Large intestine (tissue), 3 donors: ENCODE measurements around the gene RRH. TPM values are rescaled to one million over a fixed set of nuclear protein-coding genes. Genes with fewer than 3 reads are reported as not detected.
"Not testable (repeated sequence)": the region's sequence is repeated elsewhere in the genome, so short reads cannot be mapped to it uniquely, and the experiment has no call there.

Experiments
- DNase-seq, 2 donors: peaks; one replicate each; pipeline versions ENCODE4 v3.0.0 to v3.0.0-alpha.2; 2013
- H3K27ac ChIP-seq: one replicate; pipeline ENCODE4 v1.5.1; 2013; ENCODE audit warnings: low read length
- H3K27me3 ChIP-seq: 2 replicates; pipeline ENCODE4 v1.6.1; 2013; ENCODE audit warnings: low read length; ENCODE audit not compliant: control insufficient read depth, insufficient read depth
- H3K36me3 ChIP-seq: 2 replicates; pipeline ENCODE4 v1.6.1; 2013; ENCODE audit warnings: low read length; ENCODE audit not compliant: control insufficient read depth, insufficient read depth
- H3K4me1 ChIP-seq: one replicate; pipeline ENCODE4 v1.6.1; 2013; ENCODE audit warnings: low read length; ENCODE audit not compliant: control insufficient read depth, insufficient read depth
- H3K4me3 ChIP-seq: one replicate; pipeline ENCODE4 v1.5.1; 2013; ENCODE audit warnings: low read length
- H3K9me3 ChIP-seq: one replicate; pipeline ENCODE4 v1.6.1; 2013; ENCODE audit warnings: mild to moderate bottlenecking, low read depth, low read length, moderate library complexity; ENCODE audit not compliant: control insufficient read depth
- WGBS: methylation state at CpG from one replicate; pipeline ENCODE4 v1.1.5; 2013; ENCODE audit warnings: low lambda C conversion rate; ENCODE audit not compliant: insufficient coverage; 5-methylcytosine and 5-hydroxymethylcytosine counted together
- polyA plus RNA-seq: library from polyadenylated mRNA; unstranded; fragments of 120-200 nt; gene quantifications from one replicate; pipeline ENCODE4 v1.2.1, GENCODE V29; 2013

RRH gene
- polyA plus RNA-seq, 1 donor: 0.28 TPM

- no peaks in the 10 kb centered on the region for H3K27me3 ChIP-seq
- no peaks in the 10 kb centered on the region for H3K9me3 ChIP-seq
- no peak for DNase-seq
- H3K27ac ChIP-seq: no peak overlapping the region
- no peaks in the 10 kb centered on the region for H3K36me3 ChIP-seq
- WGBS: no CpG with 5 or more reads among the region's 3 CpGs
- no peaks in the 10 kb centered on the region for H3K4me1 ChIP-seq
- no peak overlapping the region for H3K4me3 ChIP-seq
Measured at GRCh38 chr4:109836985-109837384, 9.2 kb downstream of the RRH start.

GRCh38 chr4:109846395-109847098 lies 18.8 kb downstream of the RRH start:
- peak in 1 of 2 donors; percentile 67 for DNase-seq
- peak overlapping the region; percentile 8 for H3K27ac ChIP-seq

DNA sequence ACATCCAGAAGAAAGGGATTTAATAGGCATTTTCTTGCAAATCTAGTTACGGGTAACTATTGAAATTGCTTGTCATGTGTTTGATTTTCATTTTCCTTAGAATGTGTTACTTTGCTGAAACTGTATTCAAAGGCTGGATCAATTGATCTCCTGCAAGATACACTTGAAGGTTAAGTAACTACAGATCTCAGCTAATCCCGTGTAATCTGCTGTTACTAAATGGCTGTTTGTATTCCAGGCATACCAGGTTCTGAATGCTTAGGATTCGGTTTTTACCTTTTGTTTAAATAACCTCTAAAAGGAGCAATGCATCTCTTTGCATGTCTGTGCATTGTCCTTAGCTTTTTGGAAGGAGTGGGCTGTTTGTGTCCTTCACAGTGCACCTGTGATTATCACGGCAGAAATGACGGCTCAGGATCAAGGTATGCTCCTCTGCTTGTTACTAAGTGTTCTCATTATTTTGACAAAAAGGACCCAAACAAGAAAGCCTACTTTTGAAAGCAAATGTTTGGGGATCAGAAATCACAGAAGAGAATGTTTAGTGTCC lies 20.2 kb downstream of the RRH start, which contains the start of gene LRIT3:
TSS of gene LRIT3 (plus strand) at position 212 of the 547 bp plus-strand sequence. CDS start at position 307, 95 bp downstream.
- Histone ChIP-seq H3K27me3 (no peaks in the 10 kb centered on the region), H3K4me1 (peaks cover 9% of the 10 kb centered on the region), H3K9me3 (no peaks in the 10 kb centered on the region), H3K36me3 (no peaks in the 10 kb centered on the region), H3K4me3 (no peak within 1 kb of the TSS), H3K27ac (no peak within 1 kb of the TSS)
- no peak for DNase-seq
- WGBS: 100% methylated on average over 1 of the region's 5 CpGs

More at GRCh38 chr4:109846395-109847098, 18.8 kb downstream of the RRH start:
- Histone ChIP-seq H3K36me3 (no peaks in the 10 kb centered on the region), H3K4me1 (peaks cover 9% of the 10 kb centered on the region), H3K27me3 (no peaks in the 10 kb centered on the region), H3K4me3 (no peak overlapping the region), H3K9me3 (no peaks in the 10 kb centered on the region)
- 10% methylated on average over 2 of the region's 6 CpGs for WGBS

- no peak overlapping the region for H3K4me3 ChIP-seq
- WGBS: no CpG with 5 or more reads among the region's 2 CpGs
- no peaks in the 10 kb centered on the region for H3K9me3 ChIP-seq
- H3K27me3 ChIP-seq: no peaks in the 10 kb centered on the region
- no peak for DNase-seq
- peaks cover 9% of the 10 kb centered on the region for H3K4me1 ChIP-seq
- H3K27ac ChIP-seq: no peak overlapping the region
- H3K36me3 ChIP-seq: no peaks in the 10 kb centered on the region
Measured at GRCh38 chr4:109848501-109848900, 20.7 kb downstream of the RRH start.

DNA sequence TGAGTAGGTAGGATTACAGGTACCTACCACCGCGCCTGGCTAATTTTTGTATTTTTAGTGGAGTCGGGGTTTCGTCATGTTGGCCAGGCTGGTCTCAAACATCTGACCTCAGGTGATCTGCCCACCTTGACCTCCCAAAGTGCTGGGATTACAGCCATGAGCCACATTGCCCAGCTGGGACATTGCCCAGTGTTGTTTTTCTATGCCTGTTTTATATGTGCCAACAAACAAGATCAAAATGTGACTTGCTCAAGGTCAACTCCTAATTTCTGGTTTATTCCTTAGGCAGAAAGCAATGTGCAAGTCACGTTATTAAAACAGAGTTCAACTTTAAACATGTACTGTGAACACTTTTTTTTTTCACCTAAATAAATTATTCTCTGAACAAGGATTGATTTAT lies 22.8 kb downstream of the RRH start:
- WGBS: 83% methylated on average over 1 of the region's 5 CpGs
- no peak for DNase-seq

DNA sequence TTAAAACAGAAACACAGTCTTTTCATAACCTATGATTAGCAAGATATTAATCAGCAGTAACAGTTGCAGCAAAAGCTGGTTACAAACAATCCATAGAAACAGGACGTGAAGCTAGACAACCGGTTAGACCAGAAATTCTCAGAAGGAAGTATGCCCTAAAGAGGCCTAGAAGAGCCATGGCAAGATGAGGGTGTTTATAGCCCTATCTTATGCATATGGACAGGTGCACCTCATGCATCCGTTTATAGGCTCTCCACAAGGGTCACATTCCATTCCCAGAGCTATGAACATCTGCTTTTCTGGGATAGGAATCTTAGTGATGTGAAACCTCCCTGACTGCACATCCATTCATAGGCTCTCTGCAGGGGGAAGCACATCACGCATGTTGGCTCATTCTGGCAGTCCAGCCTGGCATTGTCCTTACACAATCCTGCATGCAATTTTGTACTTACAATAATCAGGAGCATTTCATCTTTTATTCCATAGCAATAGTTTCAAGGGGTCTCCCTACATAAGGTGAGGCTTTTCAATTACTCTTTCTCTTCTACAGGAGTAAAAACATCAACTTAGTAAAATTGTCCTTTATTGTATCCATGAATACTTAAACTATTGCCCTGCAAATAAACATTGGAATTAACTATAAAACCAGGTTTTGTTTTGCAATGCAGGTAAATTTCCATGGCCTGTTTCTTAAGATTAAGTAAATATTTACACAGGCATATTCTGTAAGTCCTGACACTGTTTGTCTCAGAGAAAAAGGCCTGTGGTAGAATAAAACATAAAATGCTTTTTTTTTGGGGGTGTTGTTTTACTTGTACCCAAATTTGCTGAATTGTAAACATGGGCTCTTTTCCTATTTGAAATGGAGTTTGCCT lies 31.9 kb downstream of the RRH start:
- not testable (repeated sequence) for H3K27ac ChIP-seq, H3K4me1 ChIP-seq, H3K36me3 ChIP-seq, DNase-seq, H3K9me3 ChIP-seq, H3K27me3 ChIP-seq, H3K4me3 ChIP-seq
- no CpG with 5 or more reads among the region's 4 CpGs for WGBS

More for the DNA sequence above, 22.8 kb downstream of the RRH start:
- no peak overlapping the region for H3K27ac ChIP-seq
- H3K36me3 ChIP-seq: no peaks in the 10 kb centered on the region
- H3K9me3 ChIP-seq: no peaks in the 10 kb centered on the region
- H3K27me3 ChIP-seq: no peaks in the 10 kb centered on the region
- peaks cover 9% of the 10 kb centered on the region for H3K4me1 ChIP-seq
- H3K4me3 ChIP-seq: no peak overlapping the region

DNA sequence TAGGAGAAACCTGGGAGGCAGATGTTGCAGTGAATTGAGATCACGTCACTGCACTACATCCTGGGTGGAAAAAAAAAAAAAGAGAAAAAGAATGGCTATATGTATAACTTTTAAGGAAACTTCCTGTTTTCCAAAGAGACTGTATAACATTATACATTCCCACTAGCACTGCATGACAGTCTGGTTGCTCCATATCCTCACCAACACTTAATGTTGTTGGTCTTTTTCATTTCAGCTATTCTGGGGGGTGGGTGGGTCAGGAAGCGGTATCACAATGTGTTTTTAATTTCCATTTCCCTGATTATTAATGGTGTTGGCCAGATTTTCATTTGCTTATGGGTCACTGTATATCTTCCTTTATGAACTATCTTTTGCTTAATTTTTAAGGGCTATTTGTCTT lies 33.5 kb downstream of the RRH start:
- no peak for DNase-seq

DNA sequence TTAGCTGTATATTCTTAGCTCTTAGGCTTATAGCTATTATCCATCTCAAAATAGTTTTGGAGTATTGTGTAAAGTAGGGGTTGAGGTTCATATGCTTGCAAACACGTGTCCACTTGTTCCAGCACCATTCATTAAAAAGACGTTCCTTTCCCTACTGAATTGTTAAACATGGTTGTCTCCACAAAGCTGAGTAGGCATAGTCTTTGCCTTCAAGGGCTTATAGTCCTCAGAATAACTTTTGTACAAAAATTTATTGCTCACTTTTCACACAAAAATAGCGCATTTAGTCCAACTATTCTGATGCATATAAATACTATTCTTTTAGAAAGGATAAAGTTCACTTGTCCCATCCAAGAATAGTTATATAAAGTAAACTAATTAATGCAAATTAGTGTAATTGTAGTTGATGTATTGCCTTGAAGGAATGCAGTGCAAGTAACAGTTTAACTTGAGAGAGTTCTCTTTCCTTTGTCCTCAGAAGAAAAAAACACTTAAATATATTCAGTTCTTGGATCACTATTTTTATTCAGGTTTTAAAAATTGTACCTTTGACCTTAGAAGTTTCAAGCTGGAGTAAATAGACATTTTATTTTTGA lies 34.2 kb downstream of the RRH start:
- Histone ChIP-seq H3K27ac (no peak overlapping the region), H3K4me3 (no peak overlapping the region), H3K27me3 (no peaks in the 10 kb centered on the region), H3K36me3 (no peaks in the 10 kb centered on the region), H3K4me1 (no peaks in the 10 kb centered on the region), H3K9me3 (no peaks in the 10 kb centered on the region)
- WGBS: 50% methylated on average over 1 of the region's 3 CpGs
- peak in 1 of 2 donors; percentile 41 for DNase-seq

More for the DNA sequence above, 33.5 kb downstream of the RRH start:
- Histone ChIP-seq H3K4me1 (no peaks in the 10 kb centered on the region), H3K27me3 (no peaks in the 10 kb centered on the region), H3K27ac (no peak overlapping the region), H3K9me3 (no peaks in the 10 kb centered on the region), H3K4me3 (no peak overlapping the region), H3K36me3 (no peaks in the 10 kb centered on the region)
- WGBS: no CpG with 5 or more reads among the region's 2 CpGs

GRCh38 chr4:109864134-109864533 lies 36.4 kb downstream of the RRH start:
- Histone ChIP-seq H3K4me3 (no peak overlapping the region), H3K27ac (no peak overlapping the region), H3K9me3 (no peaks in the 10 kb centered on the region), H3K27me3 (no peaks in the 10 kb centered on the region), H3K36me3 (no peaks in the 10 kb centered on the region), H3K4me1 (no peaks in the 10 kb centered on the region)
- no peak for DNase-seq

DNA sequence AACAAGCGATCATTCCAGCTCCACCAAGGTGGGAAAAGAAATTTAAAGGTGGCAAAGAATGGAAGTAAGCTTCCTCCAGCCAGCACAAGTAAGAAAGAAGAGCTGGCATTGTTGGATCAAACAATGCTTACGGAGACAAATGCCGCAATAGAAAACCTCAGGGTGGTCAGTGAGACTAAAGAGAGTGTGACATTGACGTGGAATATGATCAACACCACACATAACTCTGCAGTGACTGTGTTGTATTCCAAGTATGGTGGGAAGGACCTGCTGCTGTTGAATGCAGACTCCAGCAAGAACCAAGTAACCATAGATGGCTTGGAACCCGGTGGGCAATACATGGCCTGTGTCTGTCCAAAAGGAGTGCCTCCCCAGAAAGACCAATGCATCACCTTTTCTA lies 42.3 kb downstream of the RRH start:
- no peak overlapping the region for H3K27ac ChIP-seq
- no peaks in the 10 kb centered on the region for H3K27me3 ChIP-seq
- DNase-seq: no peak
- H3K36me3 ChIP-seq: no peaks in the 10 kb centered on the region
- no peaks in the 10 kb centered on the region for H3K4me1 ChIP-seq
- WGBS: 90% methylated on average over 2 of the region's 5 CpGs
- H3K4me3 ChIP-seq: no peak overlapping the region
- H3K9me3 ChIP-seq: no peaks in the 10 kb centered on the region
